NCI-H1092 (cell line): ENCODE data around the gene GRK7.
"Not testable (repeated sequence)": the region's sequence is repeated elsewhere in the genome, so short reads cannot be mapped to it uniquely, and the experiment has no call there.

Experiments used
- DNase-seq: peaks from one replicate; lab custom pipeline; 2025; lab: John Stamatoyannopoulos, UW

GRK7 gene

DNA sequence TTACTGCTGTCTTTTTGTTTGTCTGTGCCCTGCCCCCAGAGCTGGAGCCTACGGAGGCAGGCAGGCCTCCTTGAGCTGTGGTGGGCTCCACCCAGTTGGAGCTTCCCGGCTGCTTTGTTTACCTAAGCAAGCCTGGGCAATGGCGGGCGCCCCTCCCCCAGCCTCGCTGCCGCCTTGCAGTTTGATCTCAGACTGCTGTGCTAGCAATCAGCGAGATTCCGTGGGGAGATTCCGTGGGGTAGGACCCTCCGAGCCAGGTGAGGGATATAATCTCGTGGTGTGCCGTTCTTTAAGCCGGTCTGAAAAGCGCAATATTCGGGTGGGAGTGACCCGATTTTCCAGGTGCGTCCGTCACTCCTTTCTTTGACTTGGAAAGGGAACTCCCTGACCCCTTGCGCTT, 656 bp upstream of the GRK7 start:
- not testable (repeated sequence) for DNase-seq

DNA sequence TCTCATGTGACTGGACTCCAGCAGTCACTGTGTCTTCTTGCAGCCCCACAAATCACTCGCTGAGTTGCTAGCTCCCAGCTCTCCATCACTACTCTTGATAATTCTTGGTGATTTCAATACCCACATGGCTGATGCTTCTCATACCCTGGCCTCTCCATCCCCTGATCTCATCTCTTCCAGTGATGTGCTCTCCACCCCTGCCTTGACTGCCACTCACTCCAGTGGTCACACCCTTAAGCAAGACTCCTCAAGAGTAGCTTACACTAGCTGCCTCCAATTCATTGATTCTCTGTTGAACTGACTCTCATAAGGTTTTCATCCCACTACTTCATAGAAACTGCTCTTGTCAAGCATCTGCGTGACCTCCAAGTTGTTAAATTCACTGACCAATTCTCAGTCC, 837 bp downstream of the GRK7 start:
- no peak for DNase-seq

DNA sequence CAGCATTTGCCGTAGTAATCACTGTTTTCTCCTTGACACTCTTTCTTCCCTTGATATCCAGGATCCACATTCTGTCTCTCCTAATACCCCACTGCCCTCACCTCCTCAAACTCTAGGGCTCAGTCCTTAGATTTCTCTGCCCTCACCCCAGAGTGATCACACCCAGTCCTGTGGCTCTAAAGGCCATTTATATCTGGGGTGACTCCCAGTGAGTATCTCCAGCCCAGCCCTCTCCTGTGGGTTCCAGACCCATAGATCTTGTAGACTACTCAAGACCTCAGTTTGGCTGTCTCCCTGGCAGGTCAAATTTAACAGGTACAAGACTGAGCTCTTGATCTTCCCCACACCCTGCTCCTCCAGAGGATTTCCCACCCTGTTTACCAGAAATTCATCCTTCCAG, 1.3 kb downstream of the GRK7 start:
- no peak for DNase-seq

DNA sequence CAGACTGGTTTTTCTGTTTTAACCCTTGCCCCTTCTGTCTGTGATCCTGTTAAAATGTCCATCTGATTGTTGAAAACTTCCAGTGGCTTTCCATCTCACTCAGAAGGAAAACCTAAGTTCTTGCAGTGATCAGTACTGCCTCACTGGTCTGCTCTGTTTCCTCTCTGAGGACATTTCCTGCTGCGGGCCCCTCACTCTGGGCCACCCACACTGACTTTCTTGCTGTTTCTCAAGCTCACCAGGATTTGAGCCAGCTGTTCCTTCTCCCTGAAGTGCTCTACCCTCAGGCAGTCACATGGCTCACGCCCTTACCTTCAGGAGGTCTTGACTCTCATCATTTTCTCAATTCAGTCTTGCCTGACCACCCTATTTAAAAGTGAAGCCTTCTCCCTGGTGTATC, 1.8 kb downstream of the GRK7 start:
- DNase-seq, result no peak

DNA sequence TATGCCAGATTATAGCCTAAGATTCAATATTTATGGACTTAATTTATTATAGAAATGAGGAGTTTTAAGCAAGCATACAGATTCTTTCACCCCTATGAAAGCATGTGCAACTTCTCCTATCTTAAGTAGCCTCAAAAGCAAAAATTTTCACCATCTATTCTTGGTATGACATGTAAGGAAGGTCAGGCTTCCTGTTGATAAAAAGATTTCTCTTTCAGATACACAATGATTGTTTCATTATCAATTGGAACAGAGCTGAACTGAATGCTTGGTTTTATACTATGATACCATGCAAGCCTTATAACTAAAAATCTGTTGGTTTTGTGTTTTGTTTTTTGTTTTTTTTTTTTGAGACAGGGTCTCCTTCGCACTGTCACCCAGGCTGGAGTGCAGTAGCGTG, 3.9 kb downstream of the GRK7 start:
- no peak for DNase-seq

GRCh38 chr3:141769221-141769894, 6.2 kb downstream of the GRK7 start:
- DNase-seq, result no peak

- DNase-seq, result no peak
Measured at GRCh38 chr3:141773676-141774075, 10.5 kb downstream of the GRK7 start.

GRCh38 chr3:141776376-141776775, 13.2 kb downstream of the GRK7 start:
- DNase-seq, result no peak

GRCh38 chr3:141776885-141777284, 13.7 kb downstream of the GRK7 start:
- no peak for DNase-seq

DNA sequence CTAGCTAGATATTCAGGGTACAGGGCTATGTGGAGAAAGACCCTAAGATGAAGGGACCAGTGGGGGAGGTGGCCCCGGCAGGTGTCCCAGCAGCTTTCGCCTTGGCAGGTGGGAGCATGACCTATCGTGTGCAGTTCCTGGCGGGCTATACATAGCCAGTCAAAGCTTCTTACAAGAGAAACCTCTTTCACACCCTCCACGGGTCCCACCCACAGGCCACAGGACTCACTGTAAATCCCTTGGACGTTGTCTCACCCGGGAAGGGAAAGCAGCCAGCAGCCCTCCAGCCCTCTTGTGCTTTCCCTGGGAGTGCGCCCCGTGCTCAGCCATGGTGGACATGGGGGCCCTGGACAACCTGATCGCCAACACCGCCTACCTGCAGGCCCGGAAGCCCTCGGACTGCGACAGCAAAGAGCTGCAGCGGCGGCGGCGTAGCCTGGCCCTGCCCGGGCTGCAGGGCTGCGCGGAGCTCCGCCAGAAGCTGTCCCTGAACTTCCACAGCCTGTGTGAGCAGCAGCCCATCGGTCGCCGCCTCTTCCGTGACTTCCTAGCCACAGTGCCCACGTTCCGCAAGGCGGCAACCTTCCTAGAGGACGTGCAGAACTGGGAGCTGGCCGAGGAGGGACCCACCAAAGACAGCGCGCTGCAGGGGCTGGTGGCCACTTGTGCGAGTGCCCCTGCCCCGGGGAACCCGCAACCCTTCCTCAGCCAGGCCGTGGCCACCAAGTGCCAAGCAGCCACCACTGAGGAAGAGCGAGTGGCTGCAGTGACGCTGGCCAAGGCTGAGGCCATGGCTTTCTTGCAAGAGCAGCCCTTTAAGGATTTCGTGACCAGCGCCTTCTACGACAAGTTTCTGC, 15.0 kb downstream of the GRK7 start:
- DNase-seq, result no peak

- no peak for DNase-seq
Measured at GRCh38 chr3:141779667-141780066, 16.5 kb downstream of the GRK7 start.

- DNase-seq, result no peak
Measured at GRCh38 chr3:141782386-141782932, 19.3 kb downstream of the GRK7 start.

GRCh38 chr3:141783632-141784031, 20.4 kb downstream of the GRK7 start:
- DNase-seq, result no peak

DNA sequence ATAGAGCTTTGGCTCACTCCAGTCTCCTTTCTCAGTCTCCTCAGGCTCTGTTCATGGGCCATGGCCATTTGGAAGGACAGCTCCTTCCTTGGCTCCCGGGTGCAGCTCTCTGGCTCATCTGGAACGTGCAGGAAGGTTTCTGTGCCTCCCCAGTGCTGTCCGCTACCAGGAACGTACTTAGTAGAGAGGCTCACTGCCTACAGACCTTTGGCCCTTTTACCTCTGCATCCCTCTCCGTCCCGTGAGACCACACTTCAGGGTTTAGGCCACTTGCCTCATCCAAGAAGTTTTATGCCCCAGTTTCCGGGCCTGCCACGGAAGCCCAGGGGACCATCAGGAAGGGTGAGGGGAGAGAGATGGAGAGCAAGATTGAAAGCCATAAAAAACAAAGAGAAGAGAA, 20.9 kb downstream of the GRK7 start:
- DNase-seq, result no peak

- no peak for DNase-seq
Measured at GRCh38 chr3:141784531-141784930, 21.3 kb downstream of the GRK7 start.

- DNase-seq, result no peak
Measured at GRCh38 chr3:141788149-141788548, 24.9 kb downstream of the GRK7 start.

- DNase-seq, result not testable (repeated sequence)
Measured at GRCh38 chr3:141788750-141789149, 25.5 kb downstream of the GRK7 start.

- DNase-seq, result no peak
Measured at GRCh38 chr3:141789281-141789680, 26.1 kb downstream of the GRK7 start.

- DNase-seq, result no peak
Measured at GRCh38 chr3:141790171-141790570, 27.0 kb downstream of the GRK7 start.

DNA sequence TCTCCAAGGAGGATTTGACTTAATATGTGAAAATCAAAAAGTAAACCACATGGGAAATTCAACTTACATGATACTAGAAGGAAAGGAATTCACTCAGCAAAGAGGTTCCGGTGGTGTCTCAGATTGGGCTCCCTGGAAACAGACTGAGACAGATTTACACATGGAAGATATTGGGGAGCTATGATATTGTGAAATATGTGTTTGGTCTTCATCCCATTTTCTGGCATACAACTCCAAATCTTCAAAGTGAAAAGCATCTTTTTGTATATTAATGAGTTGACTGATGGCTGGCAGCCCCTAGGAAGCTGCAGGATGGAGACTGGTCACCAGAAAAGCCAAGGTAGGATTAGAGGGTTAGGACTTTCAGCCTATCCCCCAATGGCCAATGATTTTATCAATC, 29.3 kb downstream of the GRK7 start:
- no peak for DNase-seq

DNA sequence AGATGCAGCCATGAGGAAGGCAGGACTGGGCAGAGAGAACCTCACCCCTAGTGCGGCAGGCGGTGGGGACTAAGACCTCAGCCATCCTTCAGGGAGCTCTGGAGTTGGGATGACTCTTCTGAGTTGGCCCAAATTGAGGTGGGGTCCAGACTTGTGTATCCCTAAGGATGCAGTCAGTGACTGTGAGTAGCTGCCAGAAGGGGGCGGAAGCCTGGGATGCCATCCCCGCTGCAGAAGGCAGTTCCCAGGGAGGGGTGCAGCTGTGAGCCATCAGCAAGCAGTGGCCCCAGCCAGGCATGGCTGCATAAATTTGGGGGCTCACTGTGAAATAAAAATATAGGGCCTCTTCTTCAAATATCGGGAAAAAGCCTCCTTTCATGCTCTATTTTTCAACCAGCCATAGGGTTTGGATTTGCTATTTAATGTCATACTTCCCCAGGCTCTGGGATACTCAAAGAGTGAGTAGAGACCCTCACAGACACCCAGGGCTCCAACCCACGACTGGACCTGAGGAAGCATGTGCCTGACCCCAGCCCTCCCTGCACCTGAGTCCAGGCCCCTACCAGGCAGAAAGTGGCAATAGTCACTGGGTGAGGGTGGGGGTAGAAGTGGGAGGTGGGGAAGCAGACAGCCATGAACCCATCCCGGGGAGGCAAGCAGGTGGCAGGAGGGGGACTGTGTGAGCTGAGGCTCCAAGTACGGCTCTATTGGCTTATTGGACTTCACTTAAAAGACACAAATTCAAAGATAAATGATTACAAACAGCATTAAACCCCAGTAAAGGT, 30.5 kb downstream of the GRK7 start:
- no peak for DNase-seq

DNA sequence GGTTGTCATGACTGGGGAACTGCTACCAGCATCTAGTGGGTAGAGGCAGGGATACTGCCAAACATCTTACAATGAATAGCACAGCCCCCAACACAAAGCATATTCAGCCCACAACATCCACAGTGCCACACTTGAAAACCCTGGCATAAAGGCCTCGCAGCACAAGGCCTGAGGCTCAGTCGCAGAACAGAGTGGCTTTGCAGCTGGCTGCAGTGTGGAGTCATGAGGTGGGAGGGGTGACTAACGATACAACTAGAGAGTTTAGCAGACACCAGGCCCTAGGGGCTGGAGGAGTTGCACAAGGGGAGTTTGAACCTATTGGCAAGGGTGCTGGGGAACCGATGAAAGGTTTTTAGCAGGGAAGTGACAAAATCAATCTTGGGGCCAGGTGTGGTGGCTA, 32.1 kb downstream of the GRK7 start:
- no peak for DNase-seq

DNA sequence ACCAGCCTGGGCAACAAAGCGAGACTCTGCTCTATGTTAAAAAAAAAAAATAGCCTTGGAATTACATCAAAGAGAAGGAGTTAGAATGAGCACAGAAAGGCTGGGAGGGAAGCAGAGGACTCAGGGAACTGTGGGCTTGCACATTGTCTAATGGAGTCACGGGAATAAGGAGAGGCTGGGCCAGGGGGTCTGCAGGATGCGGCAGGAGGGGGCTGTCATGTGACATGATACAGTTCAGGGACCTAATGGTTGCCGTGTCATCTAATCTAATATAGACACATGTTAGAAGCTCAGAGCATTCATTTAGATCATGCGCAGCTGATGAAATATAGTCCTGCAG, 32.5 kb downstream of the GRK7 start:
- no peak for DNase-seq
